Keratinocyte (primary cell): ENCODE measurements around the gene SDK1. TPM values are rescaled to one million over a fixed set of nuclear protein-coding genes. Genes with fewer than 3 reads are reported as not detected.

ENCODE experiments used
- DNase-seq: peaks from one replicate; pipeline ENCODE4 v3.0.0-alpha.2; 2011; ENCODE audit warnings: low read depth, missing footprints, low spot score
- FAIRE-seq: peaks from 2 replicates; lab custom pipeline; 2011; peaks lifted over from hg19 to GRCh38; lab: Jason Lieb, UNC
- H2AFZ ChIP-seq: 2 replicates; pipeline ENCODE4 v1.6.0; 2012; ENCODE audit warnings: low read length, control low read depth, inconsistent platforms; ENCODE audit not compliant: control insufficient read depth
- H3K27ac ChIP-seq: 2 replicates; pipeline ENCODE4 v1.5.1; 2011; ENCODE audit warnings: low read length; ENCODE audit not compliant: control insufficient read depth, insufficient read depth
- H3K27me3 ChIP-seq: 3 replicates; pipeline ENCODE4 v1.6.0; 2011; ENCODE audit warnings: low read length; ENCODE audit not compliant: control insufficient read depth, insufficient read depth; ENCODE audit errors: extremely low read depth
- H3K36me3 ChIP-seq, 2 experiments: 2 replicates in 1 of 2; 3 replicates in 1 of 2; pipeline ENCODE4 v1.5.1; 2011; ENCODE audit warnings: low read length in 2 of 2, mild to moderate bottlenecking in 1 of 2; ENCODE audit not compliant: control insufficient read depth in 2 of 2, insufficient read depth in 2 of 2; ENCODE audit errors: extremely low read depth in 1 of 2
- H3K4me1 ChIP-seq: 3 replicates; pipeline ENCODE4 v1.5.1; 2011; ENCODE audit warnings: low read length; ENCODE audit not compliant: control insufficient read depth, insufficient read depth; ENCODE audit errors: extremely low read depth
- H3K4me2 ChIP-seq: 3 replicates; pipeline ENCODE4 v1.6.0; 2011; ENCODE audit warnings: low read depth, low read length; ENCODE audit not compliant: control insufficient read depth, insufficient read depth; ENCODE audit errors: extremely low read depth
- H3K4me3 ChIP-seq, 3 experiments: fragments of 200-600 bp in 1 of 3; sonication (generic) in 1 of 3; 2 replicates in 2 of 3; 3 replicates in 1 of 3; pipeline ENCODE4 v1.5.1; 2011 to 2016; ENCODE audit warnings: low read length in 3 of 3, mild to moderate bottlenecking in 3 of 3, control low read depth in 2 of 3, inconsistent platforms in 1 of 3, low read depth in 1 of 3, mixed read lengths in 1 of 3, mixed run types in 1 of 3, moderate library complexity in 1 of 3; ENCODE audit not compliant: control insufficient read depth in 2 of 3, insufficient read depth in 2 of 3; ENCODE audit errors: extremely low read depth in 1 of 3
- H3K79me2 ChIP-seq: 2 replicates; pipeline ENCODE4 v1.6.0; 2012; ENCODE audit warnings: low read length; ENCODE audit not compliant: control insufficient read depth, insufficient read depth
- H3K9ac ChIP-seq: 3 replicates; pipeline ENCODE4 v1.6.0; 2011; ENCODE audit warnings: low read length; ENCODE audit not compliant: control insufficient read depth, insufficient read depth; ENCODE audit errors: extremely low read depth
- H3K9me1 ChIP-seq: 3 replicates; pipeline ENCODE4 v1.6.0; 2011; ENCODE audit warnings: low read length; ENCODE audit not compliant: control insufficient read depth, insufficient read depth; ENCODE audit errors: extremely low read depth
- H3K9me3 ChIP-seq: 2 replicates; pipeline ENCODE4 v1.5.1; 2012; ENCODE audit warnings: low read depth, low read length; ENCODE audit not compliant: control insufficient read depth
- H4K20me1 ChIP-seq: 3 replicates; pipeline ENCODE4 v1.6.0; 2011; ENCODE audit warnings: low read length; ENCODE audit not compliant: control insufficient read depth, insufficient read depth; ENCODE audit errors: extremely low read depth
- EZH2 ChIP-seq: IDR thresholded peaks from one replicate; pipeline ENCODE4 v1.6.1; 2012; ENCODE audit warnings: inconsistent platforms, mild to moderate bottlenecking, low read length, moderate library complexity
- dilution Hi-C: fragments of 300-500 bp; cut with MboI; formaldehyde crosslinking; loops from one replicate; pipeline ENCODE4 v1.7.0; 2020; ENCODE audit warnings: low sequenced_read_pairs; ENCODE audit not compliant: extremely low pct_ligation_motif_present
- polyA plus RNA-seq, 5 experiments: library from polyadenylated mRNA; depleted of rRNA in 3 of 5; stranded (reverse) in 3 of 5; stranded (forward) in 1 of 5; unstranded in 1 of 5; fragments of >200 nt; gene quantifications; 1 replicate in 1 of 5; 2 replicates in 3 of 5; 3 replicates in 1 of 5; pipeline versions ENCODE4 v1.2.1 to v1.2.3, GENCODE V29; 2011 to 2012; ENCODE audit warnings: missing spikeins in 2 of 5, low read depth in 1 of 5, low replicate concordance in 1 of 5
- TF ChIP-seq, protein P1 (sequence below), 3 experiments: IDR thresholded peaks in 1 of 3; conservative IDR thresholded peaks in 1 of 3; optimal IDR thresholded peaks in 1 of 3; 2 replicates in 2 of 3; 3 replicates in 1 of 3; pipeline versions ENCODE3 to v1.5.1; 2011; ENCODE audit warnings: low read length in 3 of 3, mild to moderate bottlenecking in 3 of 3, moderate library complexity in 2 of 3, control low read depth in 1 of 3, inconsistent platforms in 1 of 3; ENCODE audit not compliant: insufficient read depth in 2 of 3; ENCODE audit errors: extremely low read depth in 1 of 3

SDK1 gene
- polyA plus RNA-seq, 1 donor (not counting 4 experiments of a cell fraction or from before 2014, with no cell fraction given): 0.66 TPM

DNA sequence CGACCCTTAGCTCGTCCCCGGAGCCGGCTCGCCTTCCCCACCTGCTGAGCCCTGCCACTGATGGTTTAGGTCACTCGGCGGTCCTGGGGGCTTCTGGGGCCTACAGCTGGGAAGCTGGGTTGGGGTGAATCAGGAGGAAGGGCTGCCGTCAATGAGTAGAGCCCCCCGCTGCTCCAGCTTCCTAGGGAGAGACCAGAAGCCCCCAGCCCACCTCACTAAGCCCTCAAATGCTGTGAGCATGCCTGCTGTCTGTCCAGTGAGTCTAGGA is 885.4 kb downstream of the SDK1 start:
- TF ChIP-seq, protein P1, sequence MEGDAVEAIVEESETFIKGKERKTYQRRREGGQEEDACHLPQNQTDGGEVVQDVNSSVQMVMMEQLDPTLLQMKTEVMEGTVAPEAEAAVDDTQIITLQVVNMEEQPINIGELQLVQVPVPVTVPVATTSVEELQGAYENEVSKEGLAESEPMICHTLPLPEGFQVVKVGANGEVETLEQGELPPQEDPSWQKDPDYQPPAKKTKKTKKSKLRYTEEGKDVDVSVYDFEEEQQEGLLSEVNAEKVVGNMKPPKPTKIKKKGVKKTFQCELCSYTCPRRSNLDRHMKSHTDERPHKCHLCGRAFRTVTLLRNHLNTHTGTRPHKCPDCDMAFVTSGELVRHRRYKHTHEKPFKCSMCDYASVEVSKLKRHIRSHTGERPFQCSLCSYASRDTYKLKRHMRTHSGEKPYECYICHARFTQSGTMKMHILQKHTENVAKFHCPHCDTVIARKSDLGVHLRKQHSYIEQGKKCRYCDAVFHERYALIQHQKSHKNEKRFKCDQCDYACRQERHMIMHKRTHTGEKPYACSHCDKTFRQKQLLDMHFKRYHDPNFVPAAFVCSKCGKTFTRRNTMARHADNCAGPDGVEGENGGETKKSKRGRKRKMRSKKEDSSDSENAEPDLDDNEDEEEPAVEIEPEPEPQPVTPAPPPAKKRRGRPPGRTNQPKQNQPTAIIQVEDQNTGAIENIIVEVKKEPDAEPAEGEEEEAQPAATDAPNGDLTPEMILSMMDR (optimal IDR thresholded peaks at IDR 0.05 in 1 of 3, IDR thresholded peaks at IDR 0.05 in 1 of 3, conservative IDR thresholded peaks at IDR 0.05 in 1 of 3; ENCODE audit: extremely low read depth in 1 of 3, insufficient read depth in 2 of 3, low read length in 3 of 3): no peak
- no peak for TF ChIP-seq EZH2
- Histone ChIP-seq H2AFZ (no peak overlapping the region), H3K9me1 (no peaks in the 10 kb centered on the region), H3K4me2 (no peak overlapping the region), H3K9ac (no peak overlapping the region), H3K79me2 (no peaks in the 10 kb centered on the region), H3K4me3 (no peak overlapping the region), H4K20me1 (no peaks in the 10 kb centered on the region), H3K27ac (no peak overlapping the region), H3K27me3 (no peaks in the 10 kb centered on the region), H3K36me3 (peaks cover 0 to 2% of the 10 kb centered on the region in 2 experiments), H3K4me1 (peaks cover 11% of the 10 kb centered on the region), H3K9me3 (no peaks in the 10 kb centered on the region)
- FAIRE-seq (no peak), DNase-seq (no peak)
- dilution Hi-C loops: no loop called here

DNA sequence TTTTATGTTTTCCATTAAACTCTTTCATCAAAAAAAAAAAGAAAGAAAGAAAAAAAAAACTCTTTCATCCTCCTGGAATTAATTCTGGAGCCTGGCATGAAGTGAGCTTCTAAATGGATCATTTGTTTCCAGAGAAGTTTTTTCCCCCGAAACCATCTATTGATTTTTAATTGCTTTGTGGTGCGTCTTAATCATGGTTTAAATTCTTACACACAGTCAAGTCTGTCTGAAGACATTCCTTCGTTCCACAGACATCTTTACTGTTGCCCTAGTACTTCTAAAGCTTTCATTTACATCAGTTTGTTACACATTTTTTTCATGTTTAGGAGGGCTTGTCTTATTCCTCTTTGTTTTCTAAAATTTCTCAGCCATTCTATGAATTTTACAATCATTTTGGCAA is 887.6 kb downstream of the SDK1 start:
- Histone ChIP-seq H3K4me2 (peak overlapping the region; percentile 61), H3K4me1 (peaks cover 11% of the 10 kb centered on the region), H3K27ac (no peak overlapping the region), H3K9me3 (no peaks in the 10 kb centered on the region), H3K27me3 (no peaks in the 10 kb centered on the region), H3K79me2 (no peaks in the 10 kb centered on the region), H3K9ac (peak overlapping the region; percentile 47), H2AFZ (peak overlapping the region; percentile 56), H3K4me3 (peak overlapping the region in 1 of 3 experiments; percentile 15), H4K20me1 (no peaks in the 10 kb centered on the region), H3K9me1 (no peaks in the 10 kb centered on the region), H3K36me3 (peaks cover 0 to 2% of the 10 kb centered on the region in 2 experiments)
- no peak for FAIRE-seq
- dilution Hi-C loops: no loop called here
- DNase-seq: no peak
- TF ChIP-seq EZH2: no peak
- TF ChIP-seq, protein P1 (optimal IDR thresholded peaks at IDR 0.05 in 1 of 3, IDR thresholded peaks at IDR 0.05 in 1 of 3, conservative IDR thresholded peaks at IDR 0.05 in 1 of 3; ENCODE audit: extremely low read depth in 1 of 3, insufficient read depth in 2 of 3, low read length in 3 of 3): no peak
